K562 (cell line): ENCODE results near the gene GAB2. TPM values are rescaled to one million over a fixed set of nuclear protein-coding genes. Genes with fewer than 3 reads are reported as not detected.

ENCODE experiments used
- ATAC-seq: fragments of 200-7000 bp; cut with Tn5 transposase; 3 replicates; pipeline ENCODE4 v1.9.1; 2020; ENCODE audit warnings: moderate library complexity
- BruUV-seq: library from RNA; stranded (reverse); fragments of 400-500 nt; replicated peaks from 2 replicates; lab custom pipeline; 2021; lab: Mats Ljungman, UMichigan
- CTCF ChIA-PET: fragments of 300-600 bp; formaldehyde crosslinking; extraction: SDS; loops from one replicate; lab custom pipeline; 2021; ENCODE audit warnings: low intra/inter-chr PET ratio; lab: Yijun Ruan, JAX
- POLR2A ChIA-PET: fragments of 300-600, 350-650 bp; sonication (Branson Sonifier 250); formaldehyde crosslinking; extraction: SDS; loops from one replicate; lab custom pipeline; 2021; ENCODE audit warnings: antibody characterized with exemption, inconsistent platforms; lab: Yijun Ruan, JAX
- DNase-seq, 4 experiments: peaks; one replicate each; pipeline versions ENCODE4 v3.0.0 to v3.0.0-alpha.2; 2011 to 2018; ENCODE audit warnings: low spot score in 3 of 4, mixed read lengths in 3 of 4; ENCODE audit errors: extremely low read depth in 1 of 4
- FAIRE-seq: peaks from 2 replicates; lab custom pipeline; 2011; peaks lifted over from hg19 to GRCh38; lab: Jason Lieb, UNC
- H2AFZ ChIP-seq: 2 replicates; pipeline ENCODE4 v1.6.0; 2011; ENCODE audit warnings: low read depth, low read length, control low read depth, inconsistent platforms
- H3K27ac ChIP-seq: fragments of 200-600 bp; 3 replicates; pipeline ENCODE4 v1.8.0; 2011; ENCODE audit warnings: low read depth, mild to moderate bottlenecking, control low read depth, inconsistent platforms, low read length, moderate library complexity, mixed read lengths; ENCODE audit errors: extremely low read depth
- H3K27me3 ChIP-seq, 2 experiments: fragments of 300-600 bp in 1 of 2; 2 replicates in 1 of 2; 3 replicates in 1 of 2; pipeline versions ENCODE4 v1.6.0 to v1.8.0; 2011; ENCODE audit warnings: inconsistent platforms in 2 of 2, low read length in 2 of 2, mild to moderate bottlenecking in 1 of 2, mixed read lengths in 1 of 2, moderate library complexity in 1 of 2; ENCODE audit not compliant: control insufficient read depth in 2 of 2, insufficient read depth in 2 of 2
- H3K36me3 ChIP-seq: fragments of 300-600 bp; 3 replicates; pipeline ENCODE4 v1.8.0; 2011; ENCODE audit warnings: mild to moderate bottlenecking, low read length, inconsistent platforms; ENCODE audit not compliant: control insufficient read depth, insufficient read depth
- H3K4me1 ChIP-seq, 2 experiments: fragments of 200-600 bp in 1 of 2; replicated peaks in 1 of 2; 2 replicates in 1 of 2; 3 replicates in 1 of 2; pipeline versions ENCODE4 v1.5.1 to v1.8.0; 2011; ENCODE audit warnings: inconsistent platforms in 2 of 2, low read length in 2 of 2, mild to moderate bottlenecking in 1 of 2, mixed read lengths in 1 of 2, moderate library complexity in 1 of 2; ENCODE audit not compliant: control insufficient read depth in 2 of 2, insufficient read depth in 2 of 2
- H3K4me2 ChIP-seq: 2 replicates; pipeline ENCODE4 v1.6.1; 2011; ENCODE audit warnings: low read length, control low read depth, inconsistent platforms, mixed read lengths; ENCODE audit not compliant: insufficient read depth
- H3K4me3 ChIP-seq: fragments of 200-600 bp; sonication (generic), shearing (Covaris generic); 2 replicates; pipeline ENCODE4 v1.5.1; 2016; ENCODE audit warnings: control low read depth, inconsistent platforms
- H3K79me2 ChIP-seq: fragments of 200-600 bp; 3 replicates; pipeline ENCODE4 v1.8.0; 2011; ENCODE audit warnings: low read length, inconsistent platforms; ENCODE audit not compliant: control insufficient read depth, insufficient read depth
- H3K9ac ChIP-seq, 2 experiments: 2 replicates each; pipeline versions ENCODE4 v1.6.0 to v1.6.1; 2011; ENCODE audit warnings: low read depth in 2 of 2, low read length in 2 of 2, control low read depth in 1 of 2, inconsistent platforms in 1 of 2, mild to moderate bottlenecking in 1 of 2, mixed read lengths in 1 of 2; ENCODE audit not compliant: insufficient read depth in 1 of 2
- H3K9me1 ChIP-seq: one replicate; pipeline ENCODE4 v1.6.0; 2011; ENCODE audit warnings: inconsistent platforms, mild to moderate bottlenecking, low read length, moderate library complexity; ENCODE audit not compliant: control insufficient read depth, insufficient read depth
- H3K9me3 ChIP-seq: replicated peaks from 2 replicates; pipeline ENCODE4 v1.5.1; 2011; ENCODE audit warnings: low read depth, low read length, inconsistent platforms; ENCODE audit not compliant: control insufficient read depth, insufficient read depth
- H4K20me1 ChIP-seq: replicated peaks from 2 replicates; pipeline ENCODE4 v1.6.1; 2011; ENCODE audit warnings: low read length, inconsistent platforms, mixed read lengths; ENCODE audit not compliant: control insufficient read depth, insufficient read depth
- ATF2 ChIP-seq: sonication (generic); formaldehyde crosslinking; IDR thresholded peaks from 2 replicates; pipeline ENCODE4 v1.8.1; 2022; ENCODE audit warnings: missing genetic modification reagents
- DNMT1 ChIP-seq: fragments of 450-650 bp; IDR thresholded peaks from 2 replicates; pipeline ENCODE4 v1.6.1; 2016; ENCODE audit warnings: antibody characterized with exemption, mild to moderate bottlenecking
- EHMT2 ChIP-seq: fragments of 450-650 bp; IDR thresholded peaks from 2 replicates; pipeline ENCODE4 v1.6.1; 2018; ENCODE audit warnings: antibody characterized with exemption
- FOXP4 ChIP-seq: sonication (generic); formaldehyde crosslinking; IDR thresholded peaks from 2 replicates; pipeline ENCODE4 v1.8.0; 2022; ENCODE audit warnings: mild to moderate bottlenecking, missing genetic modification reagents, borderline replicate concordance
- GABPA ChIP-seq: fragments of 200-800 bp; sonication (Bioruptor generic); conservative IDR thresholded peaks from 2 replicates; pipeline ENCODE4 v1.6.1; 2016; ENCODE audit warnings: low read depth, missing genetic modification characterization, missing compliant biosample characterization
- HSF4 ChIP-seq: fragments of 250-450 bp; sonication (Bioruptor Pico); IDR thresholded peaks from 2 replicates; pipeline ENCODE4 v2.1.2; 2022; ENCODE audit warnings: mild to moderate bottlenecking, moderate library complexity, borderline replicate concordance
- PRPF4 ChIP-seq: fragments of 200-400 bp; formaldehyde crosslinking; IDR thresholded peaks from one replicate; pipeline ENCODE4 v1.6.1; 2017; ENCODE audit warnings: low read length, low read depth, mild to moderate bottlenecking; ENCODE audit not compliant: insufficient read depth, poor library complexity, severe bottlenecking
- TCF7L2 ChIP-seq: fragments of 150-350 bp; IDR thresholded peaks from 2 replicates; pipeline ENCODE4 v1.6.1; 2016; ENCODE audit warnings: low read depth, mild to moderate bottlenecking, low read length, moderate library complexity
- TCFL5 ChIP-seq: fragments of 250-450 bp; sonication (Bioruptor Pico); conservative IDR thresholded peaks from 2 replicates; pipeline ENCODE4 v1.6.1; 2021; ENCODE audit warnings: mild to moderate bottlenecking, moderate library complexity, matching md5 sums
- ZEB2 ChIP-seq: fragments of 450-650 bp; IDR thresholded peaks from 2 replicates; pipeline ENCODE4 v1.6.1; 2016
- WGBS: fragments of 100-300 bp; shearing (Covaris generic); methylation state at CpG from one replicate; pipeline ENCODE4 v1.1.6; 2016; ENCODE audit warnings: low coverage, mixed read lengths; ENCODE audit not compliant: insufficient coverage; ENCODE audit errors: missing lambda C conversion rate; 5-methylcytosine and 5-hydroxymethylcytosine counted together
- in situ Hi-C: fragments of 300-500 bp; cut with MboI; formaldehyde crosslinking; loops from 4 replicates; pipeline ENCODE4 v1.15.0; 2018; ENCODE audit warnings: inconsistent platforms, mixed read lengths
- intact Hi-C: fragments of 100-400 bp; cut with micrococcal nuclease; formaldehyde crosslinking; loops from 2 replicates; pipeline ENCODE4 v1.14.2; 2022
- polyA plus RNA-seq, 8 experiments: library from polyadenylated mRNA; depleted of rRNA in 4 of 8; stranded (reverse) in 5 of 8; unstranded in 3 of 8; fragments of >200 nt; fragmentation: Nextera tagmentation in 2 of 8; fragmentation: Illumina TruSeq in 1 of 8; extraction: Ambion mirVana in 2 of 8; extraction: Trizol in 1 of 8; gene quantifications; 2 replicates each; pipeline versions ENCODE4 v1.2.1 to v1.2.3, GENCODE V29; 2011 to 2014; ENCODE audit warnings: inconsistent platforms in 1 of 8, missing spikeins in 1 of 8
- total RNA-seq, 7 experiments: library from RNA; depleted of rRNA in 6 of 7; stranded (reverse); fragments of >200 nt in 6 of 7; fragmentation: Illumina TruSeq in 2 of 7; extraction: Trizol in 2 of 7; gene quantifications; 2 replicates each; pipeline versions ENCODE4 v1.2.1 to v1.2.3, GENCODE V29; 2011 to 2021; ENCODE audit warnings: low replicate concordance in 1 of 7
- TF ChIP-seq, protein P1 (sequence below): IDR thresholded peaks from 3 replicates; pipeline ENCODE4 v1.6.1; 2011; ENCODE audit warnings: borderline replicate concordance, mild to moderate bottlenecking, moderate library complexity; ENCODE audit not compliant: insufficient read length; ENCODE audit errors: extremely low read depth
- TF ChIP-seq, protein P2 (sequence below): fragments of 450-650 bp; IDR thresholded peaks from 2 replicates; pipeline ENCODE4 v1.6.1; 2014; ENCODE audit warnings: low read depth, mild to moderate bottlenecking, moderate library complexity, borderline replicate concordance
- TF ChIP-seq, protein P3 (sequence below): fragments of 200-800 bp; sonication (Bioruptor generic); IDR thresholded peaks from 2 replicates; pipeline ENCODE4 v1.6.1; 2017; ENCODE audit warnings: missing genetic modification characterization, missing compliant biosample characterization

Gene GAB2
- total and polyA plus RNA-seq, 9 of the 15 experiments (the other 6 are each of a cell fraction or from before 2014, with no cell fraction given): 2.3 to 35.2 (median 16.1) TPM

DNA sequence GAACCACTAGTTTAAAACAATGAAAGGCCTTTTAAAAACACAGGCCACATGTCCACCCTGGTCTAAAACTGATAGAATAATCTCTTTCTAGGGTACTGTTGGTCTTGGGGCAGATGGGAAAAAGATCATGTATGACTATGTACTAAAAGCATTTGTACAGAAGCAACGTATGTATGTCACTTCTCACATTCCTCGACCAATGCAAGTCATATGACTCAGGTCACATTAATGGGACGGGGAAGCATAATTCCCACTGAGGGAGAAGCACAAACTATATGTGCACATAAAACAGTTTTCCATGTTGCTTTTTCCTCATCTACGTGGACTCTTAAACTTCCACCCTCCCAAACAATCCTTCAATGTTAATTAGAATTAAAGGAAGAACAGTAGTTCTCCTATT lies 32.2 kb upstream of the GAB2 start:
- H3K79me2 ChIP-seq: no peaks in the 10 kb centered on the region
- H3K36me3 ChIP-seq: no peaks in the 10 kb centered on the region; the same call in 2 of the 3 replicates
- ChIA-PET CTCF (no interaction called here), POLR2A (no interaction called here)
- no peak for DNase-seq
- ATAC-seq: no peak
- no peak overlapping the region; the same call in 2 of the 3 replicates for H3K27ac ChIP-seq
- WGBS: 80% methylated on average over 4 of the region's 4 CpGs
- no peak for FAIRE-seq
- in situ Hi-C loops: no loop called here
- H3K4me3 ChIP-seq: no peak overlapping the region
- 0 out of 5 replicates have a peak, but pooled peaks cover 5 to 6% of the 10 kb centered on the region in 2 experiments for H3K4me1 ChIP-seq
- no peak overlapping the region for H3K9ac ChIP-seq
- H3K27me3 ChIP-seq: no peaks in the 10 kb centered on the region
- no peaks in the 10 kb centered on the region; the same call in 1 of the 2 replicates for H3K9me3 ChIP-seq
- intact Hi-C loops: no loop called here
- no peak overlapping the region for H3K4me2 ChIP-seq
- no peaks in the 10 kb centered on the region for H4K20me1 ChIP-seq
- no TSS peak for BruUV-seq
- no peak overlapping the region for H2AFZ ChIP-seq
- no peaks in the 10 kb centered on the region for H3K9me1 ChIP-seq
- TF ChIP-seq DNMT1 (no peak), TCF7L2 (no peak), TCFL5 (CRISPR knock-in tag) (no peak), ATF2 (CRISPR knock-in tag) (no peak), PRPF4 (no peak), FOXP4 (CRISPR knock-in tag) (no peak), GABPA (tag) (no peak), HSF4 (CRISPR knock-in tag) (no peak), EHMT2 (no peak), ZEB2 (no peak)
- TF ChIP-seq, protein P1, sequence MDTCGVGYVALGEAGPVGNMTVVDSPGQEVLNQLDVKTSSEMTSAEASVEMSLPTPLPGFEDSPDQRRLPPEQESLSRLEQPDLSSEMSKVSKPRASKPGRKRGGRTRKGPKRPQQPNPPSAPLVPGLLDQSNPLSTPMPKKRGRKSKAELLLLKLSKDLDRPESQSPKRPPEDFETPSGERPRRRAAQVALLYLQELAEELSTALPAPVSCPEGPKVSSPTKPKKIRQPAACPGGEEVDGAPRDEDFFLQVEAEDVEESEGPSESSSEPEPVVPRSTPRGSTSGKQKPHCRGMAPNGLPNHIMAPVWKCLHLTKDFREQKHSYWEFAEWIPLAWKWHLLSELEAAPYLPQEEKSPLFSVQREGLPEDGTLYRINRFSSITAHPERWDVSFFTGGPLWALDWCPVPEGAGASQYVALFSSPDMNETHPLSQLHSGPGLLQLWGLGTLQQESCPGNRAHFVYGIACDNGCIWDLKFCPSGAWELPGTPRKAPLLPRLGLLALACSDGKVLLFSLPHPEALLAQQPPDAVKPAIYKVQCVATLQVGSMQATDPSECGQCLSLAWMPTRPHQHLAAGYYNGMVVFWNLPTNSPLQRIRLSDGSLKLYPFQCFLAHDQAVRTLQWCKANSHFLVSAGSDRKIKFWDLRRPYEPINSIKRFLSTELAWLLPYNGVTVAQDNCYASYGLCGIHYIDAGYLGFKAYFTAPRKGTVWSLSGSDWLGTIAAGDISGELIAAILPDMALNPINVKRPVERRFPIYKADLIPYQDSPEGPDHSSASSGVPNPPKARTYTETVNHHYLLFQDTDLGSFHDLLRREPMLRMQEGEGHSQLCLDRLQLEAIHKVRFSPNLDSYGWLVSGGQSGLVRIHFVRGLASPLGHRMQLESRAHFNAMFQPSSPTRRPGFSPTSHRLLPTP: no peak
- TF ChIP-seq, protein P2, sequence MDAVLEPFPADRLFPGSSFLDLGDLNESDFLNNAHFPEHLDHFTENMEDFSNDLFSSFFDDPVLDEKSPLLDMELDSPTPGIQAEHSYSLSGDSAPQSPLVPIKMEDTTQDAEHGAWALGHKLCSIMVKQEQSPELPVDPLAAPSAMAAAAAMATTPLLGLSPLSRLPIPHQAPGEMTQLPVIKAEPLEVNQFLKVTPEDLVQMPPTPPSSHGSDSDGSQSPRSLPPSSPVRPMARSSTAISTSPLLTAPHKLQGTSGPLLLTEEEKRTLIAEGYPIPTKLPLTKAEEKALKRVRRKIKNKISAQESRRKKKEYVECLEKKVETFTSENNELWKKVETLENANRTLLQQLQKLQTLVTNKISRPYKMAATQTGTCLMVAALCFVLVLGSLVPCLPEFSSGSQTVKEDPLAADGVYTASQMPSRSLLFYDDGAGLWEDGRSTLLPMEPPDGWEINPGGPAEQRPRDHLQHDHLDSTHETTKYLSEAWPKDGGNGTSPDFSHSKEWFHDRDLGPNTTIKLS: no peak
- TF ChIP-seq, protein P3, sequence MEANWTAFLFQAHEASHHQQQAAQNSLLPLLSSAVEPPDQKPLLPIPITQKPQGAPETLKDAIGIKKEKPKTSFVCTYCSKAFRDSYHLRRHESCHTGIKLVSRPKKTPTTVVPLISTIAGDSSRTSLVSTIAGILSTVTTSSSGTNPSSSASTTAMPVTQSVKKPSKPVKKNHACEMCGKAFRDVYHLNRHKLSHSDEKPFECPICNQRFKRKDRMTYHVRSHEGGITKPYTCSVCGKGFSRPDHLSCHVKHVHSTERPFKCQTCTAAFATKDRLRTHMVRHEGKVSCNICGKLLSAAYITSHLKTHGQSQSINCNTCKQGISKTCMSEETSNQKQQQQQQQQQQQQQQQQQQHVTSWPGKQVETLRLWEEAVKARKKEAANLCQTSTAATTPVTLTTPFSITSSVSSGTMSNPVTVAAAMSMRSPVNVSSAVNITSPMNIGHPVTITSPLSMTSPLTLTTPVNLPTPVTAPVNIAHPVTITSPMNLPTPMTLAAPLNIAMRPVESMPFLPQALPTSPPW: no peak
